GM21390 (cell line): ENCODE data around the gene LDLRAD3.
"Not testable (repeated sequence)": the region's sequence is repeated elsewhere in the genome, so short reads cannot be mapped to it uniquely, and the experiment has no call there.

ENCODE experiments used
- ATAC-seq: cut with Tn5 transposase; IDR thresholded peaks from one replicate; pipeline ENCODE4 v1.9.1; 2021; ENCODE audit not compliant: unreplicated experiment

LDLRAD3 gene

DNA sequence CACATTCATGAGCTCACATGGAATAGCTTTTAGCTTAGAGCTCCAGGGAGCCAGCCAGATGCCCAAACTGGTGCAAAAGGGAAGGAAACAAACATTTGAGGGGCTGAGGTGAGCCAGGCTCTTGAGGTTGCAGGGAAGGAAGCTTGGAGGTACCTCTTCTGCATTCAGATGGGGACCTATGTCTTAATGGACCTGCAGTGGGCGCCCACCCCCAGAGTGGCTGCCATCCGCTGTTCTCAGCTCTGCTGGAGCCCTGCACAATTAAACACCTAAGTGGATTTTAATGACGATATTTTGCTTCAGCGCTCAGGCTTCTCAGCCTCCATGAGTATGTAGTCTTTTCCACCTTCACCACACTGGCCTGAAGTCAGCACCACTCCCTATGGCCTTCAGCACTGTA is 100.8 kb downstream of the LDLRAD3 start:
- no peak for ATAC-seq

DNA sequence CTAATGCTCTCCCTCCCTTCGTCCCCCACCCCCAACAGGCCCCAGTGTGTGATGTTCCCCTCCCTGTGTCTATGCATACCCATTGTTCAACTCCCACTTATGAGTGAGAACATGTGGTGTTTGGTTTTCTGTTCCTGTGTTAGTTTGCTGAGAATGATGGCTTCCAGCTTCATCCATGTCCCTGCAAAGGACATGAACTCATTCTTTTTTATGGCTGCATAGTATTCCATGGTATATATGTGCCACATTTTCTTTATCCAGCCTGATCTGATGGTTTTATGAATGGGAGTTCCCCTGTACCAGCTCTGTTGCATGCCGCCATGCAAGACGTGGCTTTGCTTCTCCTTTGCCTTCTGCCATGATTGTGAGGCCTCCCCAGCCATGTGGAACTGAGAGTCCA is 102.1 kb downstream of the LDLRAD3 start:
- not testable (repeated sequence) for ATAC-seq

DNA sequence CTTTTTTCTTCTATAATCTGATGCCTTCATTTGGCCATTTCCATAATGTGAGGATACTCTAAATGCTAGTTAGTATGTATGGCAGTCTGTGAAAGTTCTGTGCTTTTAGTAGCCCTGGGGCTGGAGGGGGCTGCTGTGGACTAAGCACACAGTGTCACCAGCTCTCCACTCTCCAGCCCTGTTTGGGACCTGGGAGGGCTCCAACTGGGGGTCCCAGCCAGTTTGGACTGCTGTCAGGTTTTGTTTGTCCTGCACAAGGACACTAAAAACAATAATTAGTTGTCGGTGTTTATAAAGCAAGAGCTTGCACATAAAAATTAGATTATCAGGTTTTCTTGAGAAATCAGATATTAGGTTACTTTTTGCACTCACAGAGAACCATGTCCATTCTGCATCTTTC is 103.1 kb downstream of the LDLRAD3 start:
- no peak for ATAC-seq

DNA sequence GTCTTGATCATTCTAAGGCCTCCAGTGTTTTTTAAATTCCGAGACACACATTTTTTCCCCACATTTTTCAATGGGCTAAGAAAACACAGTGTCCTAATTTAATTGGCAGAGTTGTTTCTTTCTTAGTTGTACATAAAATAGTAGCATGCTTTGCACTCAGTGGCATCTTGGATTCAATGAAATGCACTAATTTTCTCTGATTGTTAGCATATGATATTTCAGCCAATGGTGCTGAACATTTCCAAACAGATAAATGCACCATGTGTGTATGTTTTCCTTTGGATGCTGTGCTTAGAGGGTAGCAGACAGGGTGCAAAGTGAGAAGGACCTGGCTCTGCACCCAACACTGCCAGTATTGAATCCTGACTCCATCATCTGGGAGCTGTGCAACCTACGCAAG is 103.5 kb downstream of the LDLRAD3 start:
- no peak for ATAC-seq

DNA sequence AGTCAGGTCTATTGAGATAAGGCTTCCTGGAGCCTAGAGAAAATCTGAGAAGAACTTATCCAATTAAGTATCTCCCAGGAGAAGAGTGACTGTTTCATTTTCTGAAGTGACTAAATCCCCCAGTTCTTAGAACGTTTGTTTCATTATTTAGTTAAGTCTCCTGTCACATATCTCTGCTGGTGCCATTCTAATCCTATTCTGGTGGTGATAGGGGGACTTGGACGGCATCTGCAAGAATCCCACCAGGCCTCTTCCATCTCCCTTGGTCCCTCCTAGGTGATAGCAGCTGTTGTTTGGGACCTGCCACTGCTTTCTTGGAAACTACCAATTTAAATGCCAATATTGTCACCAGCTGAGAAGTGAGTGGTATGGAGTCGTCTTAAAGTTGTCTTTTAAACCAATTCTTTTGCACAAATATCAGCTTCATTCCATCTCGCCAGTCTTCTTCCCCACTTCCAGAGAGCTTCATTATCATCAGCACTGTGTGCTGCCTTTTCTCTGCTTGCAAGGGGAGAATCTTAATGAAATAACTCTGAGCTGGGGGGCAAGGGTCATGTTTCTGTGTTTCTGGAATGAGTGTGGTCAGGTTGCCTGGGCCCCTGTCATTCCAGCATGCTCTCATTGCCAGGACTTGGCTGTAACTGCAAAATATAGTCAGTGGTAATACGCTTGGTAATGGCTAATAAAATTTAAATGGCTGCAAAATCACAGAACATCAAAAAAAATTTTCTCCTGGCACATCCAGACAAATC is 104.8 kb downstream of the LDLRAD3 start:
- no peak for ATAC-seq

DNA sequence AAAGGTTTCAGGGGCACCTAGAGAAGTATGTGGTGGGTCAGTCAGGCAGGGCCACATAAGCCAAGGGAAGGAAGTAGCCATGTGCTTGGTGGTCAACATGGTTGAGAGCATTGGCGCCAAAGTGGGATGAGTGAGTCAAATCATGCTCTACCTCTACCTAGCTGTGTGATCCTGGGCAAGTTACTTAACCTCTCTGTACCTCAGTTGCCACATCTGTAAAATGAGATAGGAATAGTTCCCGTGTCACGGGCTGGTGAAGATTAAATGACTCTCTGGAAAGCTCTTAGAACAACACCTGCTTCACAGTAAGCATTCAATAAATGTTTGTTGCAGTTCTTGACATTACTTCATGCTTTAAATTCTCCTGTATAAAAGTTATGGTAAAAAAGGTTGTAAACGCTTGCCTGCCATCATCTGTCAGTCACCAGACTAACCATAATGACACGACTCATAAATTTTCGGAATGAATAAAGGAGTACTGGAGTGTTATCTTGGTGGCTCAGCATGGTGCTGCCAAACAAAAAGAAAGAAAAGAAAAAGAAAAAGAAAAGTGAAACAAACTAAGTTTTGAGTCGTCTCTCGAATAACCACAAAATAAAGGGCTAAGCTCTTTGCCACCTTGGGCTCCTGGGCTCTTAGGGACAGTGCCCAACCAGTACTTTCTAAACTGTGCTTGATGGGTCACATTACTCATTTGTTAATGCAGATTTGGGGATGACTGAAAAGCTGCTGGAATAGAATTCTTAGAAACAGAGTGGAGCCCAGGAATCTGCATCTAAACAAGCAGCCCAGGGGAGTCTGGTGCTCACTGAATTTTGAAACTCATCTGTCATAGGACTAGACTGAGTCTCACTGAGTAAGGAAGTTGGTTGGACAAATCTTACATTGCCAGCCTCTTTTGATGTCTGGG is 107.6 kb downstream of the LDLRAD3 start:
- ATAC-seq = no peak

DNA sequence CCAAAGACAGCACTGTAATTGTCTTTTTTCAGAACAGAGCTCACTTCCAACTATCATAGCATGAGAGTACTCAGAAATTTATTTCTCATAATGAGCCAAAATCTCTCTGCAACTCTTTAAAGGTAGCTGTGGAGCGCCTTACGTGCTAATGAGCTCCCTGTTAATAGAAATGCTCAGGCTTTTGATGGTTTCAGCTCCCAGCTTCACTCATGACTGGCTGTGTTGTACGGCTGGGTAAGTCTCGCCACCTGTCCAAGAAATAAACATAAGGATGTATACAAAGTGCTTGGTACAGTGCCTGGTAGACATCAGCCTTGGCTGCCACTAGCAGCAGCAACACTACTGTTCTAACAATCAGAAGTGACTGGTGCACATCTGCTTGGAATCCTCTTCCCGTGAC is 109.4 kb downstream of the LDLRAD3 start:
- ATAC-seq = no peak

DNA sequence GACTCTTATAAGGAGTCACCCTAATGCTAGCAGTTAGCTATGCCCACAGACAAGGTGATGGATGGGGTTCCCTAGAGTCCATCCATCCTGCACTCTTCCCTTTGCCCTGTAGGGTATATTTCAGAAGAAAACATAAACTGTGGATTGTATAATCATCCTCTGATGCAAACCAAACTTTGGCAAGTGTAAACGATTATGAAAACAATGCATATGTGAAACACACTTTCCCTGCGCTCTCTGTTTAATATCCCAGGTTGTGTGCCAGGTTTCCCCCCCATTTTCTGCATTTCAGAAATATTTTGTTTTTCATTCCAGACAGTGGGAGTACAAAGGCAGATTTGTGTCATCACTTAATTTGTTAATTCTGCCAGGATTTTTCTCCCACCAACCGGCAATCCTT is 110.0 kb downstream of the LDLRAD3 start:
- ATAC-seq = no peak

DNA sequence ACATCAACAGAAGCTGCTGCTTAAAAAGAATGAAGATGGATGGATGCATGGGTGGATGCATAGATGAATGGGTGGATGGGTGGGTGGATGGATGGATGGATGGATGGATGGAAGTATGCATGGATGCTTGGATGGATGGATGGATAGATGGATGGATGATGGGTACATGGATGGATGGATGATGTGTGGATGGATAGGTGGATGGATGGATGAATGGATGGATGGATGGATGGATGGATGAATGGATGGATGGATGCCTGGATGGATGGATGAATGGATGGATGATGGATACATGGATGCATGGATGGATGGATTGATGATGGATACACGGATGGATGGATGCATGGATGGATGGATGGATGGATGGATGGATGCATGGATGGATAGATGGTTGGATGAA is 110.8 kb downstream of the LDLRAD3 start:
- ATAC-seq = no peak

DNA sequence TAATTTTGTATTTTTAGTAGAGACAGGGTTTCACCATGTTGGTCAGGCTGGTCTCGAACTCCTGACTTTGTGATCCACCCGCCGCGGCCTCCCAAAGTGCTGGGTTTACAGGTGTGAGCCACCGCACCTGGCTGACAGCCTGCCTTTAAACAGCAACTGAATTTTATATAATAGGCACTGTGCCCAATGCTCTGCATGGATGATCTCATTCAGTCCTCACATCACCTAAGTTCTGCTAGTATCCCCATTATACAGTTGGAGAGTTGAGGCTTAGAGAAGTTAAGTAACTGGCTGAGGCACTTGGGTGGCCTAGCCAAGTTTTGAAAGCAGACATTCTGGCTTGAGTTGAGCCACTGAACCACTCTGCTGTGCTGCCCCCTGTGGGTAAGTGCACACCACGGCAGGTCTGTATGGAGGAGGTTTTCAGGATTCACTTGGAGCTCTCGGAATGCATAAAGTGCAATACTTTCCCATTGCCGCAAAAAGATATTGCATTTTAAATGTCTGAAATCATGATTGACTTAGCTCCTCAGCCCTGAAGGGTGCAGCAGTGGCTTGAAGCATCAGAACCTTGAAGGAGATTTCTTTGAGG is 112.4 kb downstream of the LDLRAD3 start:
- ATAC-seq = no peak

DNA sequence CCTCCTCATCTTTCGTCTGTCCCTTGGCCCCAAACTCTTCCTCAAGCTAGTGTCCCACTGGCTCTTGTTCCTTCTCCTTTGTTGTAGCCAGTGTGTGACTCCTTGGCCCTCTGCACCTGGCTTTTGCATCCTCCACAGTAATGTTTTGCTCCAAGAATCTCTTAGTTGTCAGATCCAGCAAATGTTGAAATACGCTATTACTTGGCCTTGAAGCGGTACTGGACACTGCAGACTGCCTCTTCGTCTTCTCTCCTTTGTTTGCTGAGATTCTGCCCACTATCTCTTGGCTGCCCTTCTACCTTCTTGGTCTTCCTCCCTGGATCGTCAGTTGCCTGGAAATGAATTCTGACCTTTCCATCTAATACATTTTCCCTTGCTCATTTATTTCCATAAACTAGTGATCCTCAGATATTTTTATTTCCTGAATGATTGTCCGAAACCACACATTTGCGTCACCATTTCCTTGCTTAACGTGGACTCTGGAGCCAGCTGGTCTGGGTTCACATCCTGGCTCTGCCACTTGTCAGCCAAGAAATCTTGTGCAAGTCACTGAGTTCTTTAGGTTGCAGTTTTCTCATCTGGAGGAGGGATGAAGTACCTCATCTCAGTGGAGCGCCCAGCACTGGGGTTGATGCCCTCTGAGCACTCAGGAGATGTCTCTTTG is 113.6 kb downstream of the LDLRAD3 start:
- ATAC-seq = no peak

DNA sequence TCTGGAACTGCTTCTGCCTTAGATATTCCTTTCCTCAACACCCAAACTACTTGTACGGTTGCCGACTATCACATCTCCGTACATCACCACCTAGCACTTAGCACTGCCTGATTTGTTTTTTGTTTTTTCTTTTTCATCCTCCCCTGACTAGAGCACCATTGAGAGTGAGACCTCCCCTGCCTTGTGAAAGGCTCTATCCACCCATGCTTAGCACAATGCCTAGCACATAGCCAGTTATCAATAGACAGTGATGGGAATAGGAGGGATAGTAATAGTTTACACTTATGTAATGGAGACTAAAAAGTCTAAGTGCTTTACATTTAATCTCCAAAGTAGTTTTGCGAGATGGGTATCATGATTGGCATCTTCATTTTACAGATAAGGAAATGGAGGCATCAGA is 115.8 kb downstream of the LDLRAD3 start:
- no peak for ATAC-seq

DNA sequence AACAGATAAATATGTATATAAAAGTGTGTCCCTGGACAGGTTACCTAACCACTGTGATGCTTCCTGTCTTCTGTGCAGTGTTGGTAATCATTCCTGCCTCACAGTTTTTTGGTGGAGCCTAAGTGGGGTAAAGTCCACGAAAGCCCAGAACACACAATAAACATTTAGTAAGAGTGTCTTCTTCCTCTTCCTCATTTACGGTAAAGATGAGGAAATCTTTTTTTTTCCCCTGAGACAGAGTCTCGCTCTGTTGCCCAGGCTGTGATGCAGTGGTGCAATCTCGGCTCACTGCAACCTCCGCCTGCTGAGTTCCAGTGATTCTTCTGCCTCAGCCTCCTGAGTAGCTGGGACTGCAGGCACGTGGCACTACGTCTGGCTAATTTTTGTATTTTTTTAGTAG is 117.1 kb downstream of the LDLRAD3 start:
- no peak for ATAC-seq

DNA sequence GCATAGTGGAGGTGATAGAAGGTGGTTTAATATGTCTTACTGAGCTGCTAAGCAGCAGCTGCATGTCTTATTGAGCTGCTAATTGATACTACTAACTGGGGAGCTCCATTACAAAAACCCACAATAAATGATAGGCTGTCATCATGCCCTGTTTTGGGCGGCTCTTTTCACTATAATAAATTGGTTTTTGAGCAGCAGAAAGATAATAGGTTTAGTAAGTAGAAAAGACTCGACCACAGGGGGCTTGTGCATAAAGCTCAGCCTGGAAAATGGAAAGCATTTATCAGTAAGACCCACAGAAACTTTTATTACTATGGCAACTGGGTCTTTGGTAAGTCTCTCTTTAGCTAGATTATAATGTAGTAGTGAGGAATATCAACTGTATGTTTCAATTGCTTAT is 117.6 kb downstream of the LDLRAD3 start:
- no peak for ATAC-seq

DNA sequence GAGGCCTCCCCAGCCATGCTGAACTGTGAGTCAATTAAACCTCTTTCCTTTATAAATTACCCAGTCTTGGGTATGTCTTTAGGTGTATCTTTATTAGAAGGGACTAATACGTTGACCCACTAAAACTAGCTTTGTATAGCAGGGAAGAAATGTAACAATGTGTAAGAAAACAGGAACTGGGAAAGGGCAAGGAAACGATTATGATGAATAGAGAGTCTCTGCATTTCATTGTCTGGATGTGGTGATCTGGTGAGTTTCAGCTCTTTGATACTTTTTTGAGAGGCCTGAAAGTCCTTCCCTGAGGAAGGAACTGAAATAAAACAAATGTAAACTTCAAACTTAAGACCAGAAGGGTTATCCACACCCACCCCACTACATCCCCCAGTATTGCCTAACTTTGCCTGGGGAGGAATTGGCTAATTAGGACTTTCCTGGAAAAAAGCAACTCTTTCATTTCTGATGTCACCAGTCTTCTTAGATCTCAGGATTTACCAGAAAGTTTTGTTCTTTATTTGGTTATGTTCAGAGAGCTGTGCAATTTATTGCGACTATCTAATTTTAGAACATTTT is 119.0 kb downstream of the LDLRAD3 start:
- ATAC-seq = no peak

DNA sequence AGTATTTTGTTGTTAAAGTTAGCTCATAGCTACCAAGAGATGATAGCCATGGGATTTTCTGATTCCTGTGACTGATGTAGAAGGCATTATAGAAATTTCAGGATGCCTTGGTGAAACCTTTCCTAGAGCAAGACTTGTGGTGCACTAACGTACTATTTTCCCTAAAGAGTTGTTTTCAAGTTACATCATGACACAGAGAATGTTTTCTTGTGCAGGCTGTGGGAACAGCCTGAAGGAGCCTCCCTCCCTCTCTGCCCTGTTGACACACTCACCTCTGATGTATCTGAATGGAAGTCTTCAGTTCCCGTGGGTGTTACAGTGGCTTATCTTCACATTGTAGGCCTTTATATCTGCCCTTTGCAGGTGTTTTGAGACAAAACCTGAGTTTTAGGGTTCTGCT is 121.6 kb downstream of the LDLRAD3 start:
- no peak for ATAC-seq

DNA sequence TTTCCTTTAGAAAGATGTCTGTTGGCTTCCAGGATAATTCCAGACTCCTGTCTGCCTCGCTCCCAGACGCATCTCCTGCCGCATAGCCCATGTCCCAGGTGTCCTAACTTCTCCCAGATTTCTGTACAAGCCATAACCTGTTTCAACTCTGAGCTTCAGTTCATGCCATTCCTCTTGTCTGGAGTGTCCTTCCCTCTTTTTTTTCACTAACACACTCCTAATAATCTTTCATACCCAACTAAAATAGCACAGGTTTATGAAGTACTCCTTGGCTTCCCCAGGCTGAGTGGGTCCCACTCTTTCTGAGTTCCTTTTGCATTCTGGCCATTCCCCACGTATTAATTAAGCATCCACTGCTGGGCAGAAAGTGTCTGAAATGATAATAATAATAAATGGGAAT is 123.0 kb downstream of the LDLRAD3 start:
- no peak for ATAC-seq

DNA sequence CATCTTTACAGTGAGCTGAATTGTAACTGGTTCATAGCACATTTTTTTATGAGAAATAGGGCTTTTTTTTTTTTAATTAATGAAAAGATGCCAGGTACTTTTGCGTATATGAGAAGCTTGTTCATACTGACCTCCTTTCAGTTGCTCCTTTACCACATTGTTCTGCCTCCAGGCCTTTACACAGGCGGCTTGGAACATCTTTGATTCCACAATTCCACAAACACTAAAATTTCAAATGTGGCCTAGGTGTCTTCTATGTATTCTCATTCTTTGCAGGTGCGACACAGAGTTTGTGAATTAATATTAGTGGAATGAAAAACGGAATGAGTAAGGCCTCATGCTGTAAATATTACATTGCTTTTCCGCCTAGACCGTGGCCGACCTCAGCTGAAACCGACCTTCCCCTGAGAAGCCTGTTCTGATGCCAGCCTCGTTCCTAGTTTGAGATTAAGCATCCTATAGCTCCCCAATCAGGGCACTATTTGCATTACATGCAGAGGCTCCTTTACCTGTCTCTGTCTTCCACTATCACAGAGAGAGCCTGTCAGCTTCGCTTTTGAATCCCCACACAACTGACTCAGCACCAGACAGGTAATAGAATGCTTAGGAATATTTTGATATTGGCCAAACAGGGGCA is 125.8 kb downstream of the LDLRAD3 start:
- ATAC-seq = no peak

DNA sequence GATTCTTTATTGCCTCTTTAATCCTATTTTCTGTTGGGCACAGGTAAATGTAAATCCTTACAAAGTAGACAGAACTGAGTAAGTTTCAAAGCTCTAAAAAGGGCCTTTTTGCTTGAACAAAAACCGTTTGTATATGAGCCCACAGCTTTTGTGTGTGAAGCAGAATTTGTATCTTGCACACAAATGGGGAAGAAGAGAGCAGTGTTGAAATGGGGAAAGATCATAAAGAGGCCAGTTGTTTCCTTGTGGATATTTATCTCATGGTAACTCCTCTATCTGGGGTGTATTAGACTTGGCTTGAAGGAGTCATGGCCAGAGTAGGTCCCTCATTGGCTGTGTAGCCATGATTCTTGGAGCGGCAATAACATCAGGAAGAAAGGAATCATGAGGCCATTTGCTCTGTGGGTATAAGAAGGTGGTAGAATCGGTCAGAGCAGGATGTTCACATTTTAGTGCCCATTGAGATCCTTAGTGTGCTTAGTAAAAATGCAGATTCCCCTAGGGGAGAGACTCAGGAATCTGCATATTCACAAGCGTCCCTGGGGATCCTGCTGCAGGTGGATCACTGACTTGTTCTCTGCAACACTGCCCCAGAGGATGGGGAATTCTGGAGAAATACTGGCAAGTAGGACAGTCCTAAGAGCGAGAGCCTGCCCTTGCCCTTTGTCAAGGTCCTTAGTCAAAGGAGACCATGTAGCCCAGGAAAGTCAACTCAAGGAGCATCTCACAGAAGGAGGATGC is 126.5 kb downstream of the LDLRAD3 start:
- no peak for ATAC-seq

DNA sequence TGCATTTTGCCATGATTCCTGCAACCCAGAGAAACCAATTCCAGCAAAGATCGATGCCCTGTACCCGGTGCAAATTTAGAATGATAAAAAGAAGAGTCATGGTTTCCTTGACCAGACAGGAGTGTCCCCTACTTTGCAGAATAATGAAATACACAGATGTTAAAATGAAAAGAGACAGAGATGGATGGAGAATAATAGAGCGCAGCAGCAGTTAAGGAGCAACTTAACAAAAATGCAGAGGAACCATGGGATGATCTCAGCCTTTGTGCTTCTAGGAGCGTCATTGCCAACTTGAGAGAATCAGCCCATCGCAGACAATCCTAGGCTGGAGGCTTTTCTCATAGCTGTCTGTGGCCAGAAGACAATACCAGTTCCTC is 127.1 kb downstream of the LDLRAD3 start:
- ATAC-seq = no peak
